Sigmoid colon (tissue), 4 donors: ENCODE measurements around the gene STEAP1.
"Not testable (repeated sequence)": the region's sequence is repeated elsewhere in the genome, so short reads cannot be mapped to it uniquely, and the experiment has no call there.

Experiments
- EP300 ChIP-seq, 4 donors: sonication (generic); formaldehyde crosslinking; IDR thresholded peaks; one replicate each; pipeline ENCODE4 v1.6.1; 2017; ENCODE audit warnings: antibody characterized with exemption in 4 of 4
- POLR2A ChIP-seq, 2 donors: fragments of 450-650 bp; IDR thresholded peaks; one replicate each; pipeline ENCODE4 v1.6.1; 2016; ENCODE audit warnings: antibody characterized with exemption in 2 of 2, mild to moderate bottlenecking in 2 of 2, moderate library complexity in 2 of 2
- POLR2AphosphoS5 ChIP-seq, 4 donors: sonication (generic); formaldehyde crosslinking; IDR thresholded peaks; one replicate each; pipeline ENCODE4 v1.6.1; 2017; ENCODE audit warnings: antibody characterized with exemption in 4 of 4
- TF ChIP-seq, protein P1 (sequence below), 4 experiments: fragments of 450-650 bp in 3 of 4; fragments of 200-600 bp in 1 of 4; IDR thresholded peaks; one replicate each; pipeline ENCODE4 v1.5.1; 2016 to 2019; ENCODE audit warnings: antibody characterized with exemption in 4 of 4, mild to moderate bottlenecking in 3 of 4, moderate library complexity in 2 of 4

DNA sequence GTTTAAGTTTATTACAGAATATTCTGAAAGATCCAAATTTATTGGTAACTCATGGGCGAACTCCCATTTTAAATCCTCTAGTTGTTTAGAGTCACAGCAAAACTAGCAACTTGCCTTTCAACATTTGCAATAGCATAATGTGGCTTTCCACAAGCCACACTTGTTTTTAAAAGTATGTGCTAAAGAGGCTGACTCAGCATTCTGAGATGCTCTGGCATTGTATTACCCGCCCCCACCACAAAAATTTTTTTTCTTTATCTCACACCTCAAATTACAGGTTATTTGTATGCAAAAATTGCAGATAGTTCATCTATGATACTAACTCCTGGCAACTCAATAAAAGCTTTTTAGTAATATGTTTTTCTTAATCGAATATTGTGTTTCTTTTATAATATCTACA, 2.4 kb upstream of the STEAP1 start:
- TF ChIP-seq, protein P1, sequence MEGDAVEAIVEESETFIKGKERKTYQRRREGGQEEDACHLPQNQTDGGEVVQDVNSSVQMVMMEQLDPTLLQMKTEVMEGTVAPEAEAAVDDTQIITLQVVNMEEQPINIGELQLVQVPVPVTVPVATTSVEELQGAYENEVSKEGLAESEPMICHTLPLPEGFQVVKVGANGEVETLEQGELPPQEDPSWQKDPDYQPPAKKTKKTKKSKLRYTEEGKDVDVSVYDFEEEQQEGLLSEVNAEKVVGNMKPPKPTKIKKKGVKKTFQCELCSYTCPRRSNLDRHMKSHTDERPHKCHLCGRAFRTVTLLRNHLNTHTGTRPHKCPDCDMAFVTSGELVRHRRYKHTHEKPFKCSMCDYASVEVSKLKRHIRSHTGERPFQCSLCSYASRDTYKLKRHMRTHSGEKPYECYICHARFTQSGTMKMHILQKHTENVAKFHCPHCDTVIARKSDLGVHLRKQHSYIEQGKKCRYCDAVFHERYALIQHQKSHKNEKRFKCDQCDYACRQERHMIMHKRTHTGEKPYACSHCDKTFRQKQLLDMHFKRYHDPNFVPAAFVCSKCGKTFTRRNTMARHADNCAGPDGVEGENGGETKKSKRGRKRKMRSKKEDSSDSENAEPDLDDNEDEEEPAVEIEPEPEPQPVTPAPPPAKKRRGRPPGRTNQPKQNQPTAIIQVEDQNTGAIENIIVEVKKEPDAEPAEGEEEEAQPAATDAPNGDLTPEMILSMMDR (IDR thresholded peaks at IDR 0.05), result not testable (repeated sequence)
- TF ChIP-seq EP300, POLR2A, POLR2AphosphoS5 (IDR thresholded peaks at IDR 0.05): not testable (repeated sequence)
